ENCODE results near the gene ADGRV1. TPM values are rescaled to one million over a fixed set of nuclear protein-coding genes. Genes with fewer than 3 reads are reported as not detected.
A peak's percentile ranks its signal among the peaks of the same experiment; 100 is the strongest.

The ADGRV1 gene
- total and polyA plus RNA-seq, 2 donors (not counting 3 experiments of a cell fraction or from before 2014, with no cell fraction given): 0.11 to 0.55 TPM

GRCh38 chr5:90613918-90614504 lies 55.4 kb downstream of the ADGRV1 start:
- Histone ChIP-seq H3K27ac (ENCODE audit: insufficient read depth, low read depth, low read length) (no peak overlapping the region), H3K79me2 (ENCODE audit: control insufficient read depth, insufficient read depth, low read length) (no peaks in the 10 kb centered on the region), H3K9me3 (replicated peaks; ENCODE audit: control insufficient read depth, insufficient read depth, low read length) (no peaks in the 10 kb centered on the region), H3K36me3 (ENCODE audit: control insufficient read depth in 2 of 2, extremely low read depth in 1 of 2, insufficient read depth in 2 of 2, low read length in 2 of 2) (no peaks in the 10 kb centered on the region), H3K4me2 (ENCODE audit: insufficient read depth, low read length) (no peak overlapping the region), H3K27me3 (ENCODE audit: control insufficient read depth in 2 of 2, insufficient read depth in 2 of 2, low read length in 2 of 2) (peaks cover 0 to 3% of the 10 kb centered on the region in 2 experiments), H2AFZ (ENCODE audit: low read depth, low read length) (no peak overlapping the region), H3K4me1 (ENCODE audit: control insufficient read depth, extremely low read depth, insufficient read depth, low read length) (no peaks in the 10 kb centered on the region), H4K20me1 (replicated peaks; ENCODE audit: control insufficient read depth, extremely low read depth, insufficient read depth, low read length) (no peaks in the 10 kb centered on the region), H3K4me3 (replicated peaks in 1 of 3; ENCODE audit: insufficient read depth in 1 of 3, low read depth in 1 of 3, low read length in 3 of 3) (no peak overlapping the region), H3K9ac (replicated peaks; ENCODE audit: extremely low read depth, insufficient read depth, low read length) (no peak overlapping the region), H3K9me1 (replicated peaks; ENCODE audit: control insufficient read depth, extremely low read depth, insufficient read depth, low read length) (no peaks in the 10 kb centered on the region)
- no peak for TF ChIP-seq GATA2 (IDR thresholded peaks at IDR 0.05; ENCODE audit: insufficient read depth, insufficient read length, low read depth, low read length)
- no peak for TF ChIP-seq FOS (IDR thresholded peaks at IDR 0.05; ENCODE audit: borderline replicate concordance, insufficient read depth, low read length)
- TF ChIP-seq EZH2 (IDR thresholded peaks at IDR 0.05; ENCODE audit: borderline replicate concordance, low read depth, low read length, severe bottlenecking): no peak
- TF ChIP-seq POLR2A (IDR thresholded peaks at IDR 0.05; ENCODE audit: low read depth, low read length): no peak
- no peak for TF ChIP-seq MAX (IDR thresholded peaks at IDR 0.05; ENCODE audit: insufficient read depth, insufficient read length)
- no peak for TF ChIP-seq JUN (IDR thresholded peaks at IDR 0.05; ENCODE audit: borderline replicate concordance, insufficient read depth, insufficient read length, low read depth)
- no peak for TF ChIP-seq MYC (IDR thresholded peaks at IDR 0.05; ENCODE audit: low read depth, low read length)
- no peak for TF ChIP-seq CTCF (IDR thresholded peaks at IDR 0.05; ENCODE audit: extremely low read depth in 1 of 2, insufficient read depth in 1 of 2, low read depth in 1 of 2, low read length in 2 of 2)
- no peak for TF ChIP-seq POLR2AphosphoS5 (IDR thresholded peaks at IDR 0.05; ENCODE audit: insufficient read depth, low read depth, low read length)
- POLR2A ChIA-PET: no interaction called here
- FAIRE-seq: peak; percentile 55
- intact Hi-C loops (cut with micrococcal nuclease) (no loop called here), dilution Hi-C loops (cut with MboI; ENCODE audit: extremely low pct_ligation_motif_present, low sequenced_read_pairs) (no loop called here)
- CTCF ChIA-PET: interaction anchor here (1.1 to 1.6 kb wide), 2 partner anchors 9 kb away, joined by 3 to 7 read pairs; no protein-coding TSS in a partner anchor
- BruUV-seq (replicated peaks): no TSS peak
- no peak for DNase-seq (ENCODE audit: low read depth, low spot score)
